ENCODE results near the gene LHX2.

Gene LHX2

GRCh38 chr9:124010303-124010664, 1.3 kb upstream of the LHX2 start:
- DNase-seq: no peak
- in situ Hi-C loops (cut with HindIII; ENCODE audit: low pct_ligation_motif_present, low pct_unique_long_range_greater_than_20kb, low sequenced_read_pairs): no loop called here

DNA sequence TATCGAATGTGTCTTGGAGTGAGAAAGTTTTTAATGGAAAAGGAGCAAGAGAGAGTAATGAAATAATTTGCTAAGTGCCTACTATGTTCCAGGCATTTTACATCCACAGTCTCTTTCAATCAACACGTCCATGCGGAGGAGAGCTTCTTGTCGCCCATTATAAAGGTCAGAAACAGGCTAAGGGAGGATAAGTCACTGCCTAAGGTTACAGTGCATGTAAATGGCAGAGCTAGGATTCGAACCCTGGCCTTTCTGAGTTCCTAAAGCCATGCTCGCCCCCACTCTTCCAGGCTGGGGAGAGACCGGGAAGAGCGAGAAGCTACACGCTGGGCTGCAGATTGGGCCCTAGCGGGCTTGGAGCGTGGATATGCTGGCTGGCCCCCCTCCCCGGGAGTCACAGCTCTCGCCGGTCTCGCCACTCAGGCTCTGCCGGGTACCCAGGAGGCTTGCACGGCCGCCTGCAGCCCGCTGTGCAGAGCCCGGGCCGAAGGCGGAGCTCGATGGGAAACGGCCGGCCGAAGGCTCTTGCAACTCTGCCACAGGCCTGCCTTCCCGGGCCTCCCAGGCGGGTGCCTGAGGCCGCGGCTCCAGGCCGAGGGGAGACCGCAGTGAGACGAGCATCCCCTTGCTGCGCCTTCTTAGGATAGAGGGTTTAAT, 775 bp upstream of the LHX2 start:
- in situ Hi-C loops (cut with HindIII; ENCODE audit: low pct_ligation_motif_present, low pct_unique_long_range_greater_than_20kb, low sequenced_read_pairs): no loop called here
- DNase-seq: peak; percentile 44

DNA sequence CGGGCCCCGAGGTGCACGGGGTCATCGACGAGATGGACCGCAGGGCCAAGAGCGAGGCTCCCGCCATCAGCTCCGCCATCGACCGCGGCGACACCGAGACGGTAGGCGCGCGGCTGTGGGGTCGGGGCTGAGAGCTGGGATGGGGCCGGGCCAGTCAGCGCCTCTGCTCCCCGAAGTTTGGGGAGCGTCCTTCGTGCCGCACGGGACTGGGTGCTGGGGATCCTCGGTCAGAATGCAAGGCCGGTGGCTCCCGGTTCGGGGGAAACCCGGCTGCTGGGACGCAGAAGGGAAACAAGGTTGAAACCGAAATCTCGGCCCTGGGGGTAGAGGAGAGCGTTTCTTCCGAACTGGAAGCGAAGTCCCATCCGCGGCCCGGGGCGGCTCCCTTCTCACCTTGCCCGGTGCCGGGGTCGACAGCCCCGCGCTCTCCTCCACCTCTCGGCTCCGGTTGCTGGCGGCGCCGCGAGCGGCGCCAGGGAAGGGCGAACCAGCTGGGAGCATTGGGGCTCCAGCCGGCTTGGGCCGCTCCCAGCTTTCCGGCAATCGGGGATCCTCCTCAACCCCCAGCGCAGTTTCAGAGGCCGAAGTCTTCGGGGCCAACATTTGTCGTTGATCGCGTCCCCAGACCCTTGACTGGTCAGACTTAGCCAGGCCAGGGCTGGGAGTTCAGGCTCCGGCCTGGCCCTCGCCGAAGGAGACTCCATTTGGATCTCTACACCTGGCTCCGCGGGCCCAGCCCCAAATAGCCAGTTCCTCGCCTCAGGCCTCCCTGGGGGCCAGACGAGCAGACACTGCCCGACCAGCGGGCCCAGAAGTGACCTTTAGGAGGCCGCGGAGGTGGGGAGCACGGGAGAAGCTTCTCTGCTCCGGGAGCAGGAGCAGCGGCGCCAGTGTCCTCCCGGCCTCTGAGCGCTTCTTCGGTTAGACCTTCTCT, 1.1 kb downstream of the LHX2 start:
- in situ Hi-C loops (cut with HindIII; ENCODE audit: low pct_ligation_motif_present, low pct_unique_long_range_greater_than_20kb, low sequenced_read_pairs): no loop called here
- no peak for DNase-seq

DNA sequence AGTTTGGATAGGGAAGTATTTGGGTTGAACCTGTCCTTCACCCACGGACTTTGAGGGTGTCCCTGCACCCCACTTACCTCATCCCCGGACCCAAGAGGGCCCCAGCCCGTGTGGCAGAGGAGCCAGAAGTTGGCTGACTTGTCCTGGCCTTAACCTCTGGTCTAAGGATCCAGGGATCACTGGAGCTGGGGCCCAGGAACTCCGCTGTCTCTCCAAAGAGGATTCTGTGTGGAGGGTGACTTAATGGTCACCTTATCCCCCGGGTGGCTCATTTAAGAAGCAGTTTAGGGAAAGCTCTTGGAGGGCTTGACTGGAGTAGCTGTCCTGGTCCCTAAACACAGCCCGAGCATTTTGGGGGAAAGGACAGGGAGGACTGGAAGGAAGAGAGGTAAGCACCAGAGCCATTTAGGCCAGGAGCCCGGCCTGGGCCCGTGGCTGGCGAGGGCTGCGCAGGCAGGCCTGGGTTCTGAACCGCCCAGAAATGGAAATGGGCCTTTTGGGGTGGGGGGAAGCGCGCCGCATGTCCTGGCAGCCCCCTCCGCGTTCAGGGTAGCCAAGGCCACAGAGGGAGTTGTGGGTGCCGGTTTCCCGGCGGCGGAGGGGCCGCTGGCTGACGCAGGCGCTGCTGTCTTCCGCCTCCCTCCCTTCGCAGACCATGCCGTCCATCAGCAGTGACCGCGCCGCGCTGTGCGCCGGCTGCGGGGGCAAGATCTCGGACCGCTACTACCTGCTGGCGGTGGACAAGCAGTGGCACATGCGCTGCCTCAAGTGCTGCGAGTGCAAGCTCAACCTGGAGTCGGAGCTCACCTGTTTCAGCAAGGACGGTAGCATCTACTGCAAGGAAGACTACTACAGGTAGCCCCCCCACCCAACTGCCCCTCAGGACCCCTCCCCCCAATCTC, 2.0 kb downstream of the LHX2 start:
- no peak for DNase-seq

DNA sequence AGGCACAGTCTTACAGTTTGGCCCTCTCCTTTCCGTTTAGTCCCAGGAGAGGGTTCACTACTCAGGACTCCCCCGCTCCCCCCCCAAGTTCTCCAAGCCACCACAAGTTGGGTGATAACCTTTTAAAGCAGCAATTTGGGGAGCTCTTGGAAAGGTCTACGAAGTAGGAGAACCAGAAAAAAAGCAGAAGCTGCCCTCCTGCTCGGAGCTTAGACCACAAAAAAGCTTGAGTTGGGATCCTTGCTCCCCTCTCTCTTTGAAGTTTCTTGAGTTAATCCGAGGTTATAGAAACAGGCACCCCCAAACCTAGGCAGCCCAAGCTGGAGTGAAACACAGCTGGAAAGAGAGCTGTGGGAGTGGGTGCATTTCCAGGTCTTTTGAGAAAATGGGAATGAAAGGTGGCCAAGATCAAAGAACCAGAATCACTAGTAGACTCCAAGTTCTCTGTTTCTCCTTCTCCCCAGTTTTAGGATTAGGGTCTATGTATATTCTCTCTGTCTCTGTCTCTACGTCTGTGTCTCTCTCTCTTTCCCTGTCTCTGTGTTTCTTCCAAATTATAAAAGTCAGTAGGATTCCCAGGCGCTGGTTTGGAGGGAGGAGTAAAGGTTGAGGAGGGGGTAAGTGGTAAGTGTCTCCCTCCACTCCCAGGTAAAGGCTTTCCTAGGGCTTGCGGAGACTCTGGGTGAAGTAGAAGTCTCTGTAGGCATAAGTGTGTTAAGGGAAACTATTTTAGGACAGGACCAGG, 2.8 kb downstream of the LHX2 start:
- in situ Hi-C loops (cut with HindIII; ENCODE audit: low pct_ligation_motif_present, low pct_unique_long_range_greater_than_20kb, low sequenced_read_pairs): no loop called here
- no peak for DNase-seq

More for the DNA sequence above, 2.0 kb downstream of the LHX2 start:
- in situ Hi-C loops (cut with HindIII; ENCODE audit: low pct_ligation_motif_present, low pct_unique_long_range_greater_than_20kb, low sequenced_read_pairs): no loop called here

- in situ Hi-C loops (cut with HindIII; ENCODE audit: low pct_ligation_motif_present, low pct_unique_long_range_greater_than_20kb, low sequenced_read_pairs): no loop called here
- DNase-seq: no peak
Observed at GRCh38 chr9:124014956-124015660, 3.5 kb downstream of the LHX2 start.

DNA sequence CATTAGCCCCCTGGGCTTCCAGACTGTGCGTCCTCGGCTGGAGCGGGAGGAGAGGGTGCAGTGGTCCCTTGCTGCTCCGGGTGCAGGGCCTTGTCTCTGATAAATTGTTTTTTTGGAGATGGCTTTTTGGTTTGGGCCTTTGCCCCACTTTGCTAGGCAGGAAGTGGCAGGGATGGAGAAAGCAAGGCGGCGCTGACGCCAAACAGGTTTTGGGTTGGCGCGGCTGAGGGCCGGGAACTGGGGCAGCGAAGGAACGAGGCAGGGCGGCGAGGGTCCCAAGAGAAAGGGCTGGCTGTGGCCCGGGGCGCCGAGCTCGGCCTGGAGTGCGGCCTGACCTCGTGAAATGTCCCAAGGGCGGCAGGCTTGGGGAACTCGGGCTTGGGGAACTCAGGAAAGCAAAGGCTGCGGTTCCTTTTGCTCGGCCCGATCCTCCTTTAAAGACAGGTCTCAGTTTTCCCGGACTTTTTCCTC, 4.1 kb downstream of the LHX2 start:
- in situ Hi-C loops (cut with HindIII; ENCODE audit: low pct_ligation_motif_present, low pct_unique_long_range_greater_than_20kb, low sequenced_read_pairs): no loop called here
- no peak for DNase-seq

- DNase-seq: no peak
- in situ Hi-C loops (cut with HindIII; ENCODE audit: low pct_ligation_motif_present, low pct_unique_long_range_greater_than_20kb, low sequenced_read_pairs): no loop called here
Observed at GRCh38 chr9:124016175-124017050, 4.8 kb downstream of the LHX2 start.

GRCh38 chr9:124017051-124017928, 5.7 kb downstream of the LHX2 start:
- DNase-seq: no peak
- in situ Hi-C loops (cut with HindIII; ENCODE audit: low pct_ligation_motif_present, low pct_unique_long_range_greater_than_20kb, low sequenced_read_pairs): no loop called here

- in situ Hi-C loops (cut with HindIII; ENCODE audit: low pct_ligation_motif_present, low pct_unique_long_range_greater_than_20kb, low sequenced_read_pairs): no loop called here
- DNase-seq: no peak
Observed at GRCh38 chr9:124017929-124018729, 6.6 kb downstream of the LHX2 start.

DNA sequence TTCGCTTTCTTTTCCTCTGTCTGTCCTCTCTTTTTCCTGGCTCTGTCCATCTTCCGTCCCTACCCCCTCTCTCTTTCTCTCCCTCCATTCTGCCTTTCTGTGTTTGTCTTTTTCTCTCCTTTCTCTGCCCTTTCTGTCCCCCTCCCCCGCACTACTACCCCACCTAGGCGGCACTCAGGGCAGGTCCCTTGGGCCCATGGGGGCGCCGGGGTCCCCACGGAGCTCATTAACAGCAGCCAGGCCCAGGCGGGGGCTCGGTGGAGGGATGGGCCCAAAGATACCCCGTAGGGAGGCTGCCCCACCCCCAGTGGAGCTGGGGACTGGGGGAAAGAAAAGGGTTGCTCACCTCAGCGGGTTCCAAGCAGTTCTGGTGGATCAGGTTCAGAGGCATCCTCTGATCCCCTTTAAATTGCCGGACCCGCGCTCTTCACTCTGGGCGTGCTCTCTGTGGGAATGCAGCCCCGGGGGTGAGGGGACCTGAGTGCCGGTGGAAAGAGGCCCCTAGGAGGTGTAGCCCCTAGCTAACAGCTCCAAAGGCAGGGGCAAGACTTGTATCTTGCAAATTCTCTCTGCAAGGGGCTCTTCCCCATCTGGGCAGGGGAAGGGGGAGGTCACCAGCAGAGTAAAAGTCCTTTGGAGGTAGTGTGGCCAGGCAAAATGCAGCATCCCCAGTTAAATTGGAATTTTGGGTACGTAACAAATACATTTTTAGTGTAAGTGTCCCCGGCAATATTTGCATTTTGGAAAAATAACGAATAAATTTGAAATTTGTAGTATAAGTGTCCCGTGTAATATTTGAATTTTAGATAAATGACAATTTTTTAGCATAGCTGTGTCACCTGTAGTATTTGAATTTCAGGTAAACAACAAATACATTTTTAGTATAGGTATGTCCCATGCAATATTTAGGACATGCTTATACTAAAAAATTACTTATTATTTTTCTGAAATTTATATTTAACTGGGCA, 7.4 kb downstream of the LHX2 start:
- in situ Hi-C loops (cut with HindIII; ENCODE audit: low pct_ligation_motif_present, low pct_unique_long_range_greater_than_20kb, low sequenced_read_pairs): no loop called here
- no peak for DNase-seq

DNA sequence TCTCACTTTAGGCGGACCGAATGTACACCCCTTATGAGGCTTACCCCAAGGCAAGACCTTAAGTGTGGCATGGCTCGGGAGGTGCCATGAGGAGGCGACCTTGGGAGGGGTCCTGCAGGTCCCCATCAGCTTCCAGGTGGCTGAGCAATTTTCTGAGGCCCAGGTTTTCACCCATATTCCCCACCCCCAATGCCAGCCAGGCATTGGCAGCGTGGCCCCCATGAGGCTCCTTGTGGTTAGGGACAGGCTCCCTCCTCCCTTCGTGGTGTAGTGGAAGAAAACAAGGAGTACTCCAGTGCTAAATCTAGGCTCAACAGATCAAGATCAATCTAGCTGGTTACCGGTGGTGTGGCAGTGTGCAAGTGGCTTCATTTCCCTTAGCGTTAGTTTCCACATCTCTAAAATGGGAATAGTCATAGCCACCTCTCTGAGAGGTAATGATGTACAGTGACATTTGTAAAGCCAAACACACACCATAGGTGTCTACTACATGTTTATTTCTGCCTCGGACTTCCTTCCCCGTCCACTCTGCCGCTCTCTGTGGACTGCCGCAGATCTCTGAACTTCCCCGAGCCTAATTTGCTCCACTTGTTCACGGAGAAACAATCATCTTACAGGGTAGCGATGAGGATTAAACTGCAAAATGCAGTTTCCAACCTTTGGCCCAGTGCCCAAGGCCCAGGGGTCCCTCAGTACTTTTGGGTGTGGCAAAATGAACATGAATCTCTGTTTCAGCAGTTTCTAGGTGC, 8.4 kb downstream of the LHX2 start:
- in situ Hi-C loops (cut with HindIII; ENCODE audit: low pct_ligation_motif_present, low pct_unique_long_range_greater_than_20kb, low sequenced_read_pairs): no loop called here
- no peak for DNase-seq

- in situ Hi-C loops (cut with HindIII; ENCODE audit: low pct_ligation_motif_present, low pct_unique_long_range_greater_than_20kb, low sequenced_read_pairs): no loop called here
- DNase-seq: no peak
Observed at GRCh38 chr9:124020520-124021384, 9.2 kb downstream of the LHX2 start.

Measured in ACHN (cell line).